ENCODE measurements around the gene KHDC1L.

- TF ChIP-seq, protein P1, sequence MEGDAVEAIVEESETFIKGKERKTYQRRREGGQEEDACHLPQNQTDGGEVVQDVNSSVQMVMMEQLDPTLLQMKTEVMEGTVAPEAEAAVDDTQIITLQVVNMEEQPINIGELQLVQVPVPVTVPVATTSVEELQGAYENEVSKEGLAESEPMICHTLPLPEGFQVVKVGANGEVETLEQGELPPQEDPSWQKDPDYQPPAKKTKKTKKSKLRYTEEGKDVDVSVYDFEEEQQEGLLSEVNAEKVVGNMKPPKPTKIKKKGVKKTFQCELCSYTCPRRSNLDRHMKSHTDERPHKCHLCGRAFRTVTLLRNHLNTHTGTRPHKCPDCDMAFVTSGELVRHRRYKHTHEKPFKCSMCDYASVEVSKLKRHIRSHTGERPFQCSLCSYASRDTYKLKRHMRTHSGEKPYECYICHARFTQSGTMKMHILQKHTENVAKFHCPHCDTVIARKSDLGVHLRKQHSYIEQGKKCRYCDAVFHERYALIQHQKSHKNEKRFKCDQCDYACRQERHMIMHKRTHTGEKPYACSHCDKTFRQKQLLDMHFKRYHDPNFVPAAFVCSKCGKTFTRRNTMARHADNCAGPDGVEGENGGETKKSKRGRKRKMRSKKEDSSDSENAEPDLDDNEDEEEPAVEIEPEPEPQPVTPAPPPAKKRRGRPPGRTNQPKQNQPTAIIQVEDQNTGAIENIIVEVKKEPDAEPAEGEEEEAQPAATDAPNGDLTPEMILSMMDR (IDR thresholded peaks at IDR 0.05): no peak
- TF ChIP-seq EZH2 (IDR thresholded peaks at IDR 0.05; ENCODE audit: borderline replicate concordance, insufficient read depth, low read depth, low read length, poor library complexity, severe bottlenecking): no peak
These were observed 43.2 kb downstream of the KHDC1L start for GRCh38 chr6:73182021-73182607.

Data from B cell (primary cell).